ENCODE measurements around the gene RBM20. TPM values are rescaled to one million over a fixed set of nuclear protein-coding genes. Genes with fewer than 3 reads are reported as not detected.

Gene RBM20
- total and polyA plus RNA-seq, 2 of the 4 experiments (the other 2 are of a cell fraction), result under 0.01 to 0.15 TPM

DNA sequence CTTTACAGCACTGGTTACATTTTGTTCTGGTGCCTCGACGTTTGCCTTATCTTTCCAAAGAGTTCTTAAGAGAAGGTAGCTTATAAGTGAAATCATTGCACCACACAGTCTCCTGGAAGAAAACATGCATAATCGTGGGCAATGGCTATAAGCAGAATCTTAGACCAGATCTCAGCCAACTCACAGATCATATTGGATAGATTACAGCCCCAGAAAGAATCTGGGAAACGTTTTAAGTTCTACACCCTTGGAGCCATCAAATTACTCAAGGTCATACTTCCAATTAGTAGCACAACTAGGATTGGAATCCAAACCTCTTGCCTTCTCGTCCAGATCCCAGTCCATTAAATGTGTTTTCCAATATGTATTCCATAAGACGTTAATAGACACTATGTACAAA, 218.8 kb downstream of the RBM20 start:
- Histone ChIP-seq H2AFZ (replicated peaks; ENCODE audit: low read length, poor library complexity) (no peak overlapping the region), H3K9ac (ENCODE audit: low read depth, low read length) (no peak overlapping the region), H3K18ac (ENCODE audit: low read depth, low read length) (no peak overlapping the region), H2AK9ac (replicated peaks; ENCODE audit: low read depth, low read length, poor library complexity) (no peak overlapping the region), H2BK120ac (ENCODE audit: low read depth, low read length) (no peak overlapping the region), H3K9me1 (ENCODE audit: insufficient read depth, low read length) (peaks cover 7% of the 10 kb centered on the region; the same call in 1 of the 2 replicates), H3K79me1 (ENCODE audit: low read depth in 1 of 2, low read length in 2 of 2) (no peaks in the 10 kb centered on the region), H3K56ac (ENCODE audit: extremely low read depth, insufficient read depth, low read length) (no peak overlapping the region), H3K4me3 (ENCODE audit: insufficient read depth, low read depth, low read length) (no peak overlapping the region), H4K20me1 (ENCODE audit: insufficient read depth, low read length) (no peaks in the 10 kb centered on the region), H4K91ac (ENCODE audit: insufficient read depth, low read depth, low read length) (no peak overlapping the region), H3K23ac (ENCODE audit: low read depth, low read length) (no peak overlapping the region), H3K27ac (ENCODE audit: insufficient read depth, low read length) (no peak overlapping the region), H2BK20ac (ENCODE audit: low read depth, low read length) (no peak overlapping the region), H2BK5ac (ENCODE audit: low read depth, low read length, poor library complexity, severe bottlenecking) (no peak overlapping the region), H3K36me3 (ENCODE audit: control insufficient read depth, insufficient read depth, low read length) (no peaks in the 10 kb centered on the region), H2AK5ac (ENCODE audit: low read depth, low read length) (no peak overlapping the region), H3K14ac (replicated peaks; ENCODE audit: low read depth, low read length) (no peak overlapping the region), H3K27me3 (ENCODE audit: control insufficient read depth, insufficient read depth, low read length) (no peaks in the 10 kb centered on the region), H2BK15ac (ENCODE audit: low read depth, low read length) (no peak overlapping the region), H3K4ac (ENCODE audit: low read depth, low read length) (no peak overlapping the region), H3K9me3 (ENCODE audit: control insufficient read depth, insufficient read depth, low read length) (no peaks in the 10 kb centered on the region), H4K8ac (ENCODE audit: low read depth in 2 of 2, low read length in 2 of 2) (no peak overlapping the region), H3K4me1 (ENCODE audit: control insufficient read depth, insufficient read depth, low read length) (peaks cover 21% of the 10 kb centered on the region), H3K4me2 (ENCODE audit: low read depth, low read length) (no peak overlapping the region), H4K5ac (ENCODE audit: low read depth, low read length) (no peak overlapping the region)
- no peak for ATAC-seq (ENCODE audit: low read depth)
- in situ Hi-C loops (cut with MboI; ENCODE audit: low sequenced_read_pairs), result no loop called here
- TF ChIP-seq RAD21 (IDR thresholded peaks at IDR 0.05; ENCODE audit: low read length), result no peak
- TF ChIP-seq MAFK (IDR thresholded peaks at IDR 0.05; ENCODE audit: low read depth, low read length), result no peak
- TF ChIP-seq SMC3 (IDR thresholded peaks at IDR 0.05; ENCODE audit: low read depth, low read length), result no peak
- TF ChIP-seq CEBPB (IDR thresholded peaks at IDR 0.05; ENCODE audit: low read depth, low read length), result no peak
- no peak for TF ChIP-seq RCOR1 (IDR thresholded peaks at IDR 0.05; ENCODE audit: insufficient replicate concordance, low read length)
- no peak for TF ChIP-seq RFX5 (IDR thresholded peaks at IDR 0.05; ENCODE audit: low read depth, low read length)
- TF ChIP-seq, protein P1, sequence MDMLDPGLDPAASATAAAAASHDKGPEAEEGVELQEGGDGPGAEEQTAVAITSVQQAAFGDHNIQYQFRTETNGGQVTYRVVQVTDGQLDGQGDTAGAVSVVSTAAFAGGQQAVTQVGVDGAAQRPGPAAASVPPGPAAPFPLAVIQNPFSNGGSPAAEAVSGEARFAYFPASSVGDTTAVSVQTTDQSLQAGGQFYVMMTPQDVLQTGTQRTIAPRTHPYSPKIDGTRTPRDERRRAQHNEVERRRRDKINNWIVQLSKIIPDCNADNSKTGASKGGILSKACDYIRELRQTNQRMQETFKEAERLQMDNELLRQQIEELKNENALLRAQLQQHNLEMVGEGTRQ (IDR thresholded peaks at IDR 0.05; ENCODE audit: low read depth, low read length), result no peak
- 80% methylated on average over 1 of the region's 6 CpGs; no CpG with 5 or more reads in 1 of the 2 experiments for WGBS, 2 experiments (ENCODE audit: extremely low coverage in 2 of 2, insufficient read length in 1 of 2)
- DNase-seq, result no peak
- CTCF ChIA-PET, result no interaction called here
- POLR2A ChIA-PET (ENCODE audit: unreplicated experiment), result no interaction called here
- intact Hi-C loops (cut with micrococcal nuclease), result loop anchor here (5.0 kb wide), 1 partner anchor 36 kb away; no protein-coding TSS in a partner anchor
- dilution Hi-C loops (cut with HindIII; ENCODE audit: low sequenced_read_pairs, unreplicated experiment), result no loop called here
- BruUV-seq (replicated peaks), result no TSS peak
